Omental fat pad (tissue), 4 donors: ENCODE results near the gene CFHR1. TPM values are rescaled to one million over a fixed set of nuclear protein-coding genes. Genes with fewer than 3 reads are reported as not detected.
"Not testable (repeated sequence)": the region's sequence is repeated elsewhere in the genome, so short reads cannot be mapped to it uniquely, and the experiment has no call there.

ENCODE experiments used
- ATAC-seq: fragments of 150-250 bp; one replicate; pipeline ENCODE4 v1.9.1; 2016; ENCODE audit warnings: mild to moderate bottlenecking, moderate library complexity; ENCODE audit not compliant: low FRiP score
- DNase-seq: peaks from one replicate; pipeline ENCODE4 v3.0.0-alpha.2; 2019; ENCODE audit warnings: low spot score
- CTCF ChIP-seq, 3 donors: fragments of 450-650 bp; IDR thresholded peaks; one replicate each; pipeline ENCODE4 v1.5.1; 2016 to 2017; ENCODE audit warnings: antibody characterized with exemption in 3 of 3, mild to moderate bottlenecking in 3 of 3, moderate library complexity in 2 of 3
- total RNA-seq, 4 donors: library from RNA; depleted of rRNA; stranded (reverse); fragments of >200 nt; gene quantifications; one replicate each; pipeline ENCODE4 v1.1.0, GENCODE V29; 2016

CFHR1 gene
- total RNA-seq, 4 donors from 2014 or later = 0.84 TPM; not detected in 3

DNA sequence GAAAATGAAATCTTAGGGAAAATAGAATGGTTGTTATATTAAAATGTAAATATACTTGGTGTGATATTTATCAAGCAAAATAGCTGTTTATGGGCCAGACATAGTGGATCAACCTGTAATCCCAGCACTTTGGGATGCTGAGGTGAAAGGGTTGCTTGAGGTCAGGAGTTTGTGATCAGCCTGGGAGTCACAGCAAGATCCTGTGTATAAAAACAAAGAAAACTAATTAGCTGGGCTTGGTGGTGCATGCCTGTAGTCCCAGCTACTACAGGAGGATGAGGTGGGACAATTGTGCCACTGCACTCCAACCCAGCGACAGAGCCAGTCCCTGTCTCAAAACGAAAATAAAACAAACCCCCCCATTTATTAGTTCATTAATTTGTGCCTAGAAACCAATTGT lies 21.6 kb upstream of the CFHR1 start:
- TF ChIP-seq CTCF (IDR thresholded peaks at IDR 0.05) = no peak
- no peak for ATAC-seq
- no peak for DNase-seq

DNA sequence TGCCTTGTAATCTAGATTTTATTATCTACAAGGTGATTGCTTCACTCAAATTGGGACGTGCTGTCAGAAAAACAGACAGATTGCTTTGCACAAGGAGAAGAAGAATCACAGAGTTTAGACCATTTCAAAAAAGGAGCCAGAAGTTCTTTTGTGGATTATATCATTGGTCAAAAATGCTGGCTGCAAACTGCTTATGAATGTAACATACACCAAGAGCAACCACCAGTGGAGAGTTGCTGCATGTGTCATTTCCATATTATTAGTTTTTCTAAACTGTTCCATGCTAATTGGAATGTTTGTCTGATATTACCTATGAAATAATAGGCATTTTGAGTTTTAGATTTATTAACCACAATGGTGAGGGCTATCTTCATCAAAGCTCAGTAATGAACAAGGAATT lies 17.6 kb upstream of the CFHR1 start:
- not testable (repeated sequence) for DNase-seq, ATAC-seq

DNA sequence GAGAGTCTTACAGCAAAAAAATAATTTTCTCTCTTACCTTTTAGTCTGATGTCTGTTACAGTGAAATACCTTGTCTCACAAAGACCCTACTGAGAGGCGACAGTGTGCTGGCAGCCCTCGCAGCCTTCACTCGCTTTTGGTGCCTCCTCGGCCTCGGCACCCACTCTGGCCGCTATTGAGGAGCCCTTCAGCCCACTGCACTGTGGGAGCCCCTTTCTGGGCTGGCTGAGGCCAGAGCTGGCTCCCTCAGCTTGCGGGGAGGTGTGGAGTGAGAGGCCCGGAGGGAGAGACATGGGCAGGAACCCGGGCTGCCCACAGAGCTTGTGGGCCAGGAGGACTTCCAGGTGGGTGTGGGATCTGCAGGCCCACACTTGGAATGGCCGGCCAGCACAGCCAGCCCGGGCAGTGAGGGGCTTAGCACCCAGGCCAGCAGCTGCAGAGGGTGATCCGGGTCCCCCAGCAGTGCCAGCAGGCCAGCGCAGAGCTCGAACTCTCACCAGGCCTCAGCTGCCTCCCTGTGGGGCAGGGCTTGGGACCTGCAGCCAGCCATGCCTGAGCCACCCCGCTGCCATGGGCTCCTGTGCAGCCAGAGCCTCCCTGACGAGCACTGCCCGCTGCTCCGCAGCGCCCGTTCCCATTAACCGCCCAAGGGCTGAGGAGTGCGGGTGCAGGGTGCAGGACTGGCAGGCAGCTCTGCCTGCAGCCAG lies 10.8 kb upstream of the CFHR1 start:
- no peak for DNase-seq
- TF ChIP-seq CTCF (IDR thresholded peaks at IDR 0.05) = no peak
- no peak for ATAC-seq

DNA sequence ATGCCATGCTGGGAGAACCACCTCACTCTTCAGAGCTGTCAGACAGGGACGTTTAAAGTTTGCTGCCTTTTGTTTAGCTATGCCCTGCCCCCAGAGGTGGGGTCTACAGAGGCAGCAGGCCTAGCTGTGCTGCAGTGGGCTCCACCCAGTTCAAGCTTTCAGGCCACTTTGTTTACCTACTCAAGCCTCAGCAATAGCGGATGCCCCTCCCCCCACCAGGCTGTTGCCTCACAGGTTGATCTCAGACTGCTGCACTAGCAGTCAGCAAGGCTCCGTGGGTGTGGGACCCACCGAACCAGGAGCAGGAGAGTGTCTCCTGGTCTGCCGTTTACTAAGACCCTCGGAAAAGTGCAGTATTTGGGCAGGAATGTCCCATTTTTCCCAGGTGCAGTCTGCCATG lies 2.1 kb upstream of the CFHR1 start:
- DNase-seq, ATAC-seq: not testable (repeated sequence)

DNA sequence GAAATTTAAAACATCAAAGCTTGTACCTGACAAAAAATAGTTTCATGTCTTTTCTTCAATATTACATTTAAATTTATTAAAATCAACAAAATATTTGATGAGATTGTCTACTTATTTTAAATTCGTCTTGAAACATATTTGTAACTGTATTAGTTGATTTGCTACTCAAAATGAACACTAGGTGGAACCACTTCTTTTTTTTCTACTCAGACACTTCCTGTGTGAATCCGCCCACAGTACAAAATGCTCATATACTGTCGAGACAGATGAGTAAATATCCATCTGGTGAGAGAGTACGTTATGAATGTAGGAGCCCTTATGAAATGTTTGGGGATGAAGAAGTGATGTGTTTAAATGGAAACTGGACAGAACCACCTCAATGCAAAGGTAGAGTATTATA lies 8.3 kb downstream of the CFHR1 start:
- not testable (repeated sequence) for DNase-seq, ATAC-seq

GRCh38 chr1:196849613-196850492 lies 30.3 kb downstream of the CFHR1 start:
- not testable (repeated sequence) for DNase-seq, ATAC-seq

- DNase-seq = no peak
- no peak for ATAC-seq
Observed at GRCh38 chr1:196856053-196856452, 36.5 kb downstream of the CFHR1 start.

GRCh38 chr1:196857188-196857587 lies 37.7 kb downstream of the CFHR1 start:
- no peak for ATAC-seq
- no peak for DNase-seq
- TF ChIP-seq CTCF (IDR thresholded peaks at IDR 0.05) = no peak

More at GRCh38 chr1:196856053-196856452, 36.5 kb downstream of the CFHR1 start:
- no peak for TF ChIP-seq CTCF (IDR thresholded peaks at IDR 0.05)

- TF ChIP-seq CTCF (IDR thresholded peaks at IDR 0.05) = no peak
- no peak for DNase-seq
- no peak for ATAC-seq
Observed at GRCh38 chr1:196858811-196859210, 39.3 kb downstream of the CFHR1 start.
